ENCODE data around the gene FAHD2A.

- TF ChIP-seq, protein P1, sequence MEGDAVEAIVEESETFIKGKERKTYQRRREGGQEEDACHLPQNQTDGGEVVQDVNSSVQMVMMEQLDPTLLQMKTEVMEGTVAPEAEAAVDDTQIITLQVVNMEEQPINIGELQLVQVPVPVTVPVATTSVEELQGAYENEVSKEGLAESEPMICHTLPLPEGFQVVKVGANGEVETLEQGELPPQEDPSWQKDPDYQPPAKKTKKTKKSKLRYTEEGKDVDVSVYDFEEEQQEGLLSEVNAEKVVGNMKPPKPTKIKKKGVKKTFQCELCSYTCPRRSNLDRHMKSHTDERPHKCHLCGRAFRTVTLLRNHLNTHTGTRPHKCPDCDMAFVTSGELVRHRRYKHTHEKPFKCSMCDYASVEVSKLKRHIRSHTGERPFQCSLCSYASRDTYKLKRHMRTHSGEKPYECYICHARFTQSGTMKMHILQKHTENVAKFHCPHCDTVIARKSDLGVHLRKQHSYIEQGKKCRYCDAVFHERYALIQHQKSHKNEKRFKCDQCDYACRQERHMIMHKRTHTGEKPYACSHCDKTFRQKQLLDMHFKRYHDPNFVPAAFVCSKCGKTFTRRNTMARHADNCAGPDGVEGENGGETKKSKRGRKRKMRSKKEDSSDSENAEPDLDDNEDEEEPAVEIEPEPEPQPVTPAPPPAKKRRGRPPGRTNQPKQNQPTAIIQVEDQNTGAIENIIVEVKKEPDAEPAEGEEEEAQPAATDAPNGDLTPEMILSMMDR (IDR thresholded peaks at IDR 0.05): no peak
- TF ChIP-seq POLR2A (IDR thresholded peaks at IDR 0.05): no peak
These were observed 27.5 kb upstream of the FAHD2A start for GRCh38 chr2:95374921-95375471.

Data from Peyer's patch (tissue), 4 donors.